Smooth muscle cell (in vitro differentiated cells): ENCODE data around the gene OAS3. TPM values are rescaled to one million over a fixed set of nuclear protein-coding genes. Genes with fewer than 3 reads are reported as not detected.

Experiments
- DNase-seq: peaks from one replicate; lab custom pipeline; 2025; ENCODE audit not compliant: unreplicated experiment; lab: John Stamatoyannopoulos, UW
- H2AFZ ChIP-seq: fragments of 200-600 bp; sonication (generic); 2 replicates; pipeline ENCODE4 v1.6.0; 2016; ENCODE audit warnings: antibody characterized with exemption, low read depth, mild to moderate bottlenecking
- H3F3A ChIP-seq: fragments of 200-600 bp; sonication (generic); 2 replicates; pipeline ENCODE4 v1.6.0; 2017; ENCODE audit warnings: antibody characterized with exemption, low read depth
- H3K27ac ChIP-seq: fragments of 200-600 bp; sonication (generic); 2 replicates; pipeline ENCODE4 v1.5.1; 2016; ENCODE audit warnings: low read depth, mild to moderate bottlenecking
- H3K27me3 ChIP-seq: fragments of 200-600 bp; sonication (generic); 2 replicates; pipeline ENCODE4 v1.6.1; 2016; ENCODE audit warnings: low read depth, mild to moderate bottlenecking
- H3K36me3 ChIP-seq: fragments of 200-600 bp; sonication (generic); 2 replicates; pipeline ENCODE4 v1.5.1; 2016; ENCODE audit warnings: low read depth
- H3K4me1 ChIP-seq: fragments of 200-600 bp; sonication (generic); 2 replicates; pipeline ENCODE4 v1.5.1; 2016; ENCODE audit warnings: low read depth
- H3K4me2 ChIP-seq: fragments of 200-600 bp; sonication (generic); 2 replicates; pipeline ENCODE4 v1.6.0; 2016; ENCODE audit warnings: mild to moderate bottlenecking
- H3K4me3 ChIP-seq: fragments of 200-600 bp; sonication (generic); 2 replicates; pipeline ENCODE4 v1.5.1; 2016; ENCODE audit warnings: mild to moderate bottlenecking
- H3K79me2 ChIP-seq: fragments of 200-600 bp; sonication (generic); 2 replicates; pipeline ENCODE4 v1.6.0; 2016; ENCODE audit warnings: low read depth, mild to moderate bottlenecking
- H3K9ac ChIP-seq: fragments of 200-600 bp; sonication (generic); 2 replicates; pipeline ENCODE4 v1.6.0; 2016; ENCODE audit warnings: low read depth
- H3K9me3 ChIP-seq: fragments of 200-600 bp; sonication (generic); replicated peaks from 2 replicates; pipeline ENCODE4 v1.5.1; 2016; ENCODE audit warnings: low read depth
- H4K20me1 ChIP-seq: fragments of 200-600 bp; sonication (generic); 2 replicates; pipeline ENCODE4 v1.6.0; 2016; ENCODE audit warnings: low read depth
- WGBS: methylation state at CpG from one replicate; pipeline ENCODE4 v1.1.7; 2016; ENCODE audit warnings: low lambda C conversion rate; 5-methylcytosine and 5-hydroxymethylcytosine counted together
- polyA plus RNA-seq: library from polyadenylated mRNA; unstranded; fragments of >200 nt; fragmentation: Nextera tagmentation; extraction: Ambion mirVana; gene quantifications from 2 replicates; pipeline ENCODE4 v1.2.1, GENCODE V29; 2016
- total RNA-seq: library from RNA; depleted of rRNA; stranded (reverse); fragments of >200 nt; gene quantifications from 2 replicates; pipeline ENCODE4 v1.2.3, GENCODE V29; 2014
- TF ChIP-seq, protein P1 (sequence below): fragments of 200-600 bp; sonication (generic); IDR thresholded peaks from 2 replicates; pipeline ENCODE4 v1.5.1; 2017; ENCODE audit warnings: borderline replicate concordance, mild to moderate bottlenecking, antibody characterized with exemption; ENCODE audit not compliant: insufficient read depth, poor library complexity, severe bottlenecking

OAS3 gene
- total and polyA plus RNA-seq, 2 experiments from 2014 or later: 1.1 TPM; not detected in 1

DNA sequence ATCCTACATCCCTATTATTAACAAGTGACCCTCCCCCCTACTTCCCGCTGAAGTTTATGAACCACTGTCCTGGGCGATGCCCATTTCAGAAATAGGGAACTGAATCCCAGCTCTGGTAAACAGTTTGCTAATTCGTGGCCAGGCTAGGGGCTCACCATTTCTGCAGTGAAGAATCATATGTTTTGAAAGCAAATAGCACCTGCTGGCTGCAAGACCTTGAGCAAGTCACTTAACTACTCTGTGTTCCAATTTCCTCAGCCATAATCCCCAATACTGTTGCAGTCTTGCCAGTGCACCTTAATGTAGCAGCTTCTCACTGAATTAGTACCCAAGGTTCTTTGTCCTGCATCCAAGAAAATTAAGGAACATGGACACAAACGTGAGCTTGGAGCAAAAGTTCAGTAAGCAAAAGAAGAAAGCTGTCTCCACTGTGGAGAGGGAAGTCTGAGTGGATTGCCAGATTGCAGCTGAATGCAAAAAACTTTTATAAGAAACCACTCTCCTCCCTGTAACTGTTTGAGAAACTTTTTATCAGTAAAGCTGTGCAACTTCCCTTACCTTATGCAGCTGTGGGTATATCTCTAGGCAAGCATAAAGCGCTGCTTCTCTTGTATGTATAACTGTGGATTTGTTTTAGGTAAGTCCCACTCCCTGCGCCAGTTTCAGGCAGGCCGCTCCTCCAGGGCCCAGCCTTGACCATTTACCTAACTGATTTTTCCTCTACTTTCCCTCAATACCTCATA lies 30.7 kb upstream of the OAS3 start:
- Histone ChIP-seq H3K9ac (no peak overlapping the region), H3K27me3 (no peaks in the 10 kb centered on the region), H3K4me3 (peak overlapping the region; percentile 41), H3K4me1 (no peaks in the 10 kb centered on the region), H2AFZ (no peak overlapping the region), H4K20me1 (no peaks in the 10 kb centered on the region), H3F3A (no peaks in the 10 kb centered on the region), H3K36me3 (no peaks in the 10 kb centered on the region), H3K27ac (no peak overlapping the region), H3K79me2 (no peaks in the 10 kb centered on the region), H3K9me3 (no peaks in the 10 kb centered on the region), H3K4me2 (no peak overlapping the region)
- TF ChIP-seq, protein P1, sequence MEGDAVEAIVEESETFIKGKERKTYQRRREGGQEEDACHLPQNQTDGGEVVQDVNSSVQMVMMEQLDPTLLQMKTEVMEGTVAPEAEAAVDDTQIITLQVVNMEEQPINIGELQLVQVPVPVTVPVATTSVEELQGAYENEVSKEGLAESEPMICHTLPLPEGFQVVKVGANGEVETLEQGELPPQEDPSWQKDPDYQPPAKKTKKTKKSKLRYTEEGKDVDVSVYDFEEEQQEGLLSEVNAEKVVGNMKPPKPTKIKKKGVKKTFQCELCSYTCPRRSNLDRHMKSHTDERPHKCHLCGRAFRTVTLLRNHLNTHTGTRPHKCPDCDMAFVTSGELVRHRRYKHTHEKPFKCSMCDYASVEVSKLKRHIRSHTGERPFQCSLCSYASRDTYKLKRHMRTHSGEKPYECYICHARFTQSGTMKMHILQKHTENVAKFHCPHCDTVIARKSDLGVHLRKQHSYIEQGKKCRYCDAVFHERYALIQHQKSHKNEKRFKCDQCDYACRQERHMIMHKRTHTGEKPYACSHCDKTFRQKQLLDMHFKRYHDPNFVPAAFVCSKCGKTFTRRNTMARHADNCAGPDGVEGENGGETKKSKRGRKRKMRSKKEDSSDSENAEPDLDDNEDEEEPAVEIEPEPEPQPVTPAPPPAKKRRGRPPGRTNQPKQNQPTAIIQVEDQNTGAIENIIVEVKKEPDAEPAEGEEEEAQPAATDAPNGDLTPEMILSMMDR: no peak
- 91% methylated on average over 7 of the region's 7 CpGs for WGBS
- DNase-seq: no peak

DNA sequence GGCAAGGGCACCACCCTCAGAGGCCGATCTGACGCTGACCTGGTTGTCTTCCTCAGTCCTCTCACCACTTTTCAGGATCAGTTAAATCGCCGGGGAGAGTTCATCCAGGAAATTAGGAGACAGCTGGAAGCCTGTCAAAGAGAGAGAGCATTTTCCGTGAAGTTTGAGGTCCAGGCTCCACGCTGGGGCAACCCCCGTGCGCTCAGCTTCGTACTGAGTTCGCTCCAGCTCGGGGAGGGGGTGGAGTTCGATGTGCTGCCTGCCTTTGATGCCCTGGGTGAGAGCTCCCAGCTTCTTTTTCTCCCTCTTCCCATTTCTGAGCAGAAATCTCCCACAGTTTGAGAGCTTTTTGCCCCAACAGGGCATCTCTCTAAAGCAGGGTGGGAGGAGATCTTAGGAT lies 29.7 kb upstream of the OAS3 start:
- no peak overlapping the region for H3K9ac ChIP-seq
- 70% methylated on average over 12 of the region's 12 CpGs for WGBS

DNA sequence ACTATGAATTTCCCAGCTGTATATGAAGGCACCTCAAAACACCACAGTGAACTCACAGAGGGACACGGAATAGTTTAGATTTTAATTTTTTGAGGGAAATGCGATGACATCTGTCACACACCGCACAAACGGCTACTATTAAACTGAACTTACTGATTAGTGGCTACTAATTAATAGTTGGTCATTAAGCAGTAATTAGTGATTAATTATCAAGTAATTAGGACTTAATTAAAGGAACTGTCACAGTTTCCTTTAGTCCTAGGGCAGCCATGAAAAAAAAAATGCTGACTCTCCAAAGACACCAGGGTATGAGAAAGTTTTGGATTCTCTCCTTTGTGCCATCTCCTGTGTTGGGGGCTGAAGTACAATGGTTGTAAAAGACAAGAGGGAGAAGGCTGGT lies 28.6 kb upstream of the OAS3 start:
- Histone ChIP-seq H4K20me1 (no peaks in the 10 kb centered on the region), H3K36me3 (no peaks in the 10 kb centered on the region), H3K4me2 (no peak overlapping the region), H3K9me3 (no peaks in the 10 kb centered on the region), H3K27ac (no peak overlapping the region), H3K4me1 (no peaks in the 10 kb centered on the region), H3K27me3 (no peaks in the 10 kb centered on the region), H3K4me3 (no peak overlapping the region), H3K79me2 (no peaks in the 10 kb centered on the region), H3K9ac (no peak overlapping the region), H3F3A (no peaks in the 10 kb centered on the region), H2AFZ (no peak overlapping the region)
- DNase-seq: no peak
- TF ChIP-seq, protein P1: no peak
- WGBS: 92% methylated on average over 4 of the region's 4 CpGs

More for the DNA sequence above, 29.7 kb upstream of the OAS3 start:
- Histone ChIP-seq H3K4me3 (no peak overlapping the region), H3K27me3 (no peaks in the 10 kb centered on the region), H3K4me1 (no peaks in the 10 kb centered on the region), H3K79me2 (no peaks in the 10 kb centered on the region), H3F3A (no peaks in the 10 kb centered on the region), H2AFZ (no peak overlapping the region), H3K4me2 (no peak overlapping the region), H3K27ac (no peak overlapping the region), H4K20me1 (no peaks in the 10 kb centered on the region), H3K9me3 (no peaks in the 10 kb centered on the region), H3K36me3 (no peaks in the 10 kb centered on the region)
- TF ChIP-seq, protein P1: no peak
- no peak for DNase-seq
